ENCODE data around the gene FAM32A. TPM values are rescaled to one million over a fixed set of nuclear protein-coding genes. Genes with fewer than 3 reads are reported as not detected.

The FAM32A gene
- total and polyA plus RNA-seq, 9 donors, result 37.9 to 68.6 (median 46.5) TPM

- no peak overlapping the region for H3K27ac ChIP-seq
- H3K27me3 ChIP-seq, result no peaks in the 10 kb centered on the region
- 80 to 83% (median 82%) methylated on average over 4 of the region's 4 CpGs for WGBS, 3 donors
- no peak overlapping the region for H3K4me3 ChIP-seq
- no peak for TF ChIP-seq CTCF (IDR thresholded peaks at IDR 0.05)
- no peak for TF ChIP-seq POLR2A (IDR thresholded peaks at IDR 0.05)
- TF ChIP-seq EP300 (IDR thresholded peaks at IDR 0.05), result no peak
- H3K4me1 ChIP-seq (ENCODE audit: insufficient read depth), result peaks cover 15% of the 10 kb centered on the region
- no peak for DNase-seq
- no peaks in the 10 kb centered on the region for H3K36me3 ChIP-seq
- H3K9me3 ChIP-seq, result no peaks in the 10 kb centered on the region
- intact Hi-C loops (cut with DNase I), result no loop called here
Measured at GRCh38 chr19:16201011-16201391, 15.8 kb downstream of the FAM32A start.

- H3K27ac ChIP-seq, result no peak overlapping the region
- no peaks in the 10 kb centered on the region for H3K36me3 ChIP-seq
- WGBS, 3 donors, result 79 to 86% (median 81%) methylated on average over 22 of the region's 22 CpGs
- intact Hi-C loops (cut with DNase I), result no loop called here
- no peak for DNase-seq
- H3K4me3 ChIP-seq, result no peak overlapping the region
- H3K9me3 ChIP-seq, result no peaks in the 10 kb centered on the region
- no peaks in the 10 kb centered on the region for H3K27me3 ChIP-seq
- no peak for TF ChIP-seq EP300 (IDR thresholded peaks at IDR 0.05)
- H3K4me1 ChIP-seq (ENCODE audit: insufficient read depth), result peaks cover 12% of the 10 kb centered on the region
Measured at GRCh38 chr19:16202320-16203255, 17.4 kb downstream of the FAM32A start.

- H3K4me1 ChIP-seq (ENCODE audit: insufficient read depth), result peaks cover 10% of the 10 kb centered on the region
- H3K36me3 ChIP-seq, result no peaks in the 10 kb centered on the region
- 87 to 89% (median 87%) methylated on average over 19 of the region's 19 CpGs for WGBS, 3 donors
- intact Hi-C loops (cut with DNase I), result no loop called here
- DNase-seq, result no peak
- no peaks in the 10 kb centered on the region for H3K9me3 ChIP-seq
- no peaks in the 10 kb centered on the region for H3K27me3 ChIP-seq
- H3K4me3 ChIP-seq, result no peak overlapping the region
- H3K27ac ChIP-seq, result no peak overlapping the region
- TF ChIP-seq POLR2A (IDR thresholded peaks at IDR 0.05) (no peak), CTCF (IDR thresholded peaks at IDR 0.05) (no peak), EP300 (IDR thresholded peaks at IDR 0.05) (no peak)
Measured at GRCh38 chr19:16203256-16204004, 18.2 kb downstream of the FAM32A start.

- TF ChIP-seq CTCF (IDR thresholded peaks at IDR 0.05) (no peak), EP300 (IDR thresholded peaks at IDR 0.05) (no peak), POLR2A (IDR thresholded peaks at IDR 0.05) (no peak)
- Histone ChIP-seq H3K27ac (no peak overlapping the region), H3K27me3 (no peaks in the 10 kb centered on the region), H3K4me1 (ENCODE audit: insufficient read depth) (peaks cover 5% of the 10 kb centered on the region), H3K4me3 (no peak overlapping the region), H3K36me3 (no peaks in the 10 kb centered on the region), H3K9me3 (no peaks in the 10 kb centered on the region)
- intact Hi-C loops (cut with DNase I), result no loop called here
- WGBS, 3 donors, result 82 to 88% (median 87%) methylated on average over 5 of the region's 5 CpGs
- DNase-seq, result no peak
Measured at GRCh38 chr19:16204005-16204294, 18.7 kb downstream of the FAM32A start.

All from ovary (tissue), 9 donors.